Right lobe of liver (tissue), 4 donors: Measurements from ENCODE around the gene LINC01488.

ENCODE experiments used
- POLR2A ChIP-seq: fragments of 450-650 bp; IDR thresholded peaks from one replicate; pipeline ENCODE4 v1.6.1; 2017; ENCODE audit warnings: antibody characterized with exemption, mild to moderate bottlenecking
- TF ChIP-seq, protein P1 (sequence below), 4 donors: fragments of 200-600 bp in 3 of 4; fragments of 450-650 bp in 1 of 4; IDR thresholded peaks; one replicate each; pipeline versions ENCODE4 v1.5.1 to v1.8.0; 2016 to 2022; ENCODE audit warnings: antibody characterized with exemption in 4 of 4, mild to moderate bottlenecking in 2 of 4
- donor health status: DM: no; HTN: no; CAD: no.
- donor health status: DM: no; HTN: no; CAD: no.
- donor health status: DM: no; HTN: yes; CAD: no.

DNA sequence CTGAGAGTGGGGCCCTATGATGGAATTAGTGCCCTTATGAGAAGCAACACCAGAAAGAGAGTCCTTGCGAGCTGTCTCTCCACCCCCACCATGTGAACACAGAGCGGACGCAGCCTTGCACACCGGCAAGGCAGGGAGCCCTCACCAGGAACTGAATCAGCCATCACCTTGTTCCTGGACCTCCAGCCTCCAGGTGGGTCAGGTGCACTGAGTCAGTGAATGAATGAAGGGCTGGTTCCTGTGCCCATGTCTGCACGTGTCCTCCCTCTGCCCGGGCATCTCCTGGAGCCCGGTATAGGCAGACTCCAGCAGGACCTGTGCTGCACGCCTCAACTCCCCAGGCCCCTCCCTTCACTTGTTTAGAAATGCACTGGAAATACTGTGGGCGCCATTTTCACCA lies 54.9 kb downstream of the LINC01488 start:
- TF ChIP-seq, protein P1, sequence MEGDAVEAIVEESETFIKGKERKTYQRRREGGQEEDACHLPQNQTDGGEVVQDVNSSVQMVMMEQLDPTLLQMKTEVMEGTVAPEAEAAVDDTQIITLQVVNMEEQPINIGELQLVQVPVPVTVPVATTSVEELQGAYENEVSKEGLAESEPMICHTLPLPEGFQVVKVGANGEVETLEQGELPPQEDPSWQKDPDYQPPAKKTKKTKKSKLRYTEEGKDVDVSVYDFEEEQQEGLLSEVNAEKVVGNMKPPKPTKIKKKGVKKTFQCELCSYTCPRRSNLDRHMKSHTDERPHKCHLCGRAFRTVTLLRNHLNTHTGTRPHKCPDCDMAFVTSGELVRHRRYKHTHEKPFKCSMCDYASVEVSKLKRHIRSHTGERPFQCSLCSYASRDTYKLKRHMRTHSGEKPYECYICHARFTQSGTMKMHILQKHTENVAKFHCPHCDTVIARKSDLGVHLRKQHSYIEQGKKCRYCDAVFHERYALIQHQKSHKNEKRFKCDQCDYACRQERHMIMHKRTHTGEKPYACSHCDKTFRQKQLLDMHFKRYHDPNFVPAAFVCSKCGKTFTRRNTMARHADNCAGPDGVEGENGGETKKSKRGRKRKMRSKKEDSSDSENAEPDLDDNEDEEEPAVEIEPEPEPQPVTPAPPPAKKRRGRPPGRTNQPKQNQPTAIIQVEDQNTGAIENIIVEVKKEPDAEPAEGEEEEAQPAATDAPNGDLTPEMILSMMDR (IDR thresholded peaks at IDR 0.05), result no peak
- TF ChIP-seq POLR2A, result no peak
